ENCODE results near the gene CDC14B.

- TF ChIP-seq CTCF (conservative IDR thresholded peaks at IDR 0.05; ENCODE audit: low read depth, low read length) (no peak), POLR2A (IDR thresholded peaks at IDR 0.05; ENCODE audit: low read depth, low read length) (no peak), SMC3 (IDR thresholded peaks at IDR 0.05; ENCODE audit: low read depth, low read length) (no peak), RAD21 (IDR thresholded peaks at IDR 0.05; ENCODE audit: low read length) (no peak), USF2 (IDR thresholded peaks at IDR 0.05; ENCODE audit: low read depth, low read length) (no peak), RCOR1 (IDR thresholded peaks at IDR 0.05; ENCODE audit: insufficient replicate concordance, low read length) (no peak), FOS (IDR thresholded peaks at IDR 0.05; ENCODE audit: low read depth, low read length) (no peak), CEBPB (IDR thresholded peaks at IDR 0.05; ENCODE audit: low read depth, low read length) (no peak), MAFK (IDR thresholded peaks at IDR 0.05; ENCODE audit: low read depth, low read length) (no peak)
Measured at GRCh38 chr9:96641514-96641913, 21.9 kb upstream of the CDC14B start.

All from IMR-90 (cell line).